DMS53 (cell line): ENCODE data around the gene TTYH2.

Experiments
- DNase-seq: peaks from one replicate; lab custom pipeline; 2025; lab: John Stamatoyannopoulos, UW

TTYH2 gene

GRCh38 chr17:74194682-74195081, 18.7 kb upstream of the TTYH2 start:
- no peak for DNase-seq

- DNase-seq: no peak
Measured at GRCh38 chr17:74196541-74197317, 16.6 kb upstream of the TTYH2 start.

GRCh38 chr17:74197801-74198200, 15.6 kb upstream of the TTYH2 start:
- no peak for DNase-seq

GRCh38 chr17:74198694-74199093, 14.7 kb upstream of the TTYH2 start:
- no peak for DNase-seq

- peak; percentile 85 for DNase-seq
Measured at GRCh38 chr17:74199306-74200092, 13.9 kb upstream of the TTYH2 start.

- no peak for DNase-seq
Measured at GRCh38 chr17:74200112-74200511, 13.3 kb upstream of the TTYH2 start.

GRCh38 chr17:74201250-74201649, 12.1 kb upstream of the TTYH2 start:
- DNase-seq: peak; percentile 93

GRCh38 chr17:74201948-74202347, 11.4 kb upstream of the TTYH2 start:
- DNase-seq: no peak

GRCh38 chr17:74202938-74203337, 10.4 kb upstream of the TTYH2 start:
- peak; percentile 81 for DNase-seq

- DNase-seq: peak; percentile 99
Measured at GRCh38 chr17:74203439-74204240, 9.7 kb upstream of the TTYH2 start, which contains the start of gene RPL38. Gene RPL38 (plus strand): TSS chr17:74203678. CDS start chr17:74203956, 278 bp downstream.

GRCh38 chr17:74204474-74204873, 8.9 kb upstream of the TTYH2 start:
- DNase-seq: no peak

GRCh38 chr17:74205274-74205673, 8.1 kb upstream of the TTYH2 start:
- no peak for DNase-seq

- DNase-seq: peak; percentile 58
Measured at GRCh38 chr17:74206332-74206818, 7.0 kb upstream of the TTYH2 start.

- peak; percentile 86 for DNase-seq
Measured at GRCh38 chr17:74210191-74211140, 2.9 kb upstream of the TTYH2 start.

- DNase-seq: peak; percentile 52
Measured at GRCh38 chr17:74211141-74211911, 2.0 kb upstream of the TTYH2 start.

GRCh38 chr17:74211912-74212208, 1.5 kb upstream of the TTYH2 start:
- peak; percentile 59 for DNase-seq

- peak; percentile 59 for DNase-seq
Measured at GRCh38 chr17:74212209-74212912, 1.0 kb upstream of the TTYH2 start.

GRCh38 chr17:74213861-74214391, 555 bp downstream of the TTYH2 start:
- DNase-seq: peak; percentile 49
